SIG-M5 (cell line): ENCODE data around the gene RARA.
"Not testable (repeated sequence)": the region's sequence is repeated elsewhere in the genome, so short reads cannot be mapped to it uniquely, and the experiment has no call there.

Source experiments
- DNase-seq: peaks from one replicate; lab custom pipeline; 2025; lab: John Stamatoyannopoulos, UW

Gene RARA

GRCh38 chr17:40298726-40299125 is 10.3 kb upstream of the RARA start:
- no peak for DNase-seq

- DNase-seq: not testable (repeated sequence)
These were observed 9.7 kb upstream of the RARA start for GRCh38 chr17:40299159-40299757.

GRCh38 chr17:40301315-40301714 is 7.7 kb upstream of the RARA start:
- no peak for DNase-seq

- DNase-seq: no peak
These were observed 5.8 kb upstream of the RARA start for GRCh38 chr17:40303009-40303657.

GRCh38 chr17:40303708-40304551 is 5.0 kb upstream of the RARA start:
- no peak for DNase-seq

- not testable (repeated sequence) for DNase-seq
These were observed 4.5 kb upstream of the RARA start for GRCh38 chr17:40304552-40304863.

- not testable (repeated sequence) for DNase-seq
These were observed 4.1 kb upstream of the RARA start for GRCh38 chr17:40304866-40305265.

- no peak for DNase-seq
These were observed 2.6 kb upstream of the RARA start for GRCh38 chr17:40306395-40306794.

- no peak for DNase-seq
These were observed 1.8 kb upstream of the RARA start for GRCh38 chr17:40307001-40307730.

- DNase-seq: no peak
These were observed 1.2 kb upstream of the RARA start for GRCh38 chr17:40307740-40308239.

GRCh38 chr17:40309949-40310510 is 1.1 kb downstream of the RARA start:
- no peak for DNase-seq

GRCh38 chr17:40310882-40311391 is 2.0 kb downstream of the RARA start:
- no peak for DNase-seq

GRCh38 chr17:40311575-40311974 is 2.6 kb downstream of the RARA start:
- DNase-seq: no peak

GRCh38 chr17:40312131-40312731 is 3.3 kb downstream of the RARA start:
- no peak for DNase-seq

GRCh38 chr17:40312893-40313667 is 4.1 kb downstream of the RARA start:
- DNase-seq: no peak

GRCh38 chr17:40313668-40314583 is 4.9 kb downstream of the RARA start:
- DNase-seq: no peak

- DNase-seq: no peak
These were observed 5.6 kb downstream of the RARA start for GRCh38 chr17:40314584-40314956.

- no peak for DNase-seq
These were observed 6.2 kb downstream of the RARA start for GRCh38 chr17:40315206-40315605.
